A204.1 (cell line): ENCODE measurements around the gene CRTAP.
"Not testable (repeated sequence)": the region's sequence is repeated elsewhere in the genome, so short reads cannot be mapped to it uniquely, and the experiment has no call there.

Experiments
- FAIRE-seq: peaks from 2 replicates; lab custom pipeline; 2012; peaks lifted over from hg19 to GRCh38; lab: Jason Lieb, UNC

The CRTAP gene

GRCh38 chr3:33179132-33179531 lies 65.3 kb downstream of the CRTAP start:
- FAIRE-seq: no peak

- no peak for FAIRE-seq
Observed at GRCh38 chr3:33181229-33181628, 67.4 kb downstream of the CRTAP start.

- not testable (repeated sequence) for FAIRE-seq
Observed at GRCh38 chr3:33181641-33182040, 67.8 kb downstream of the CRTAP start.

GRCh38 chr3:33184863-33185262 lies 71.0 kb downstream of the CRTAP start:
- no peak for FAIRE-seq

- FAIRE-seq: no peak
Observed at GRCh38 chr3:33186524-33187367, 72.9 kb downstream of the CRTAP start.

- FAIRE-seq: no peak
Observed at GRCh38 chr3:33187368-33187634, 73.5 kb downstream of the CRTAP start.

- FAIRE-seq: no peak
Observed at GRCh38 chr3:33194303-33194702, 80.5 kb downstream of the CRTAP start.

GRCh38 chr3:33196538-33196937 lies 82.7 kb downstream of the CRTAP start:
- FAIRE-seq: no peak
